AG04449 (cell line): ENCODE data around the gene VILL.

Experiments
- CTCF ChIA-PET: fragments of 350-600 bp; formaldehyde crosslinking; extraction: SDS; loops from one replicate; lab custom pipeline; 2021; ENCODE audit warnings: antibody characterized with exemption; lab: Yijun Ruan, JAX
- POLR2A ChIA-PET: fragments of 400-600, 350-600 bp; formaldehyde crosslinking; extraction: SDS; loops from one replicate; lab custom pipeline; 2020; ENCODE audit warnings: antibody characterized with exemption, inconsistent platforms; lab: Yijun Ruan, JAX
- DNase-seq: peaks from one replicate; pipeline ENCODE4 v3.0.0-alpha.2; 2010; ENCODE audit warnings: low read depth, low spot score
- H3K4me3 ChIP-seq: 2 replicates; pipeline ENCODE4 v1.5.1; 2011; ENCODE audit warnings: low read depth, mild to moderate bottlenecking, control low read depth, low read length
- TF ChIP-seq, protein P1 (sequence below): IDR thresholded peaks from one replicate; pipeline ENCODE4 v1.5.1; 2011; ENCODE audit warnings: mild to moderate bottlenecking, moderate library complexity, low read length, control low read depth, inconsistent platforms; ENCODE audit not compliant: insufficient read depth; ENCODE audit errors: missing control alignments

Gene VILL

DNA sequence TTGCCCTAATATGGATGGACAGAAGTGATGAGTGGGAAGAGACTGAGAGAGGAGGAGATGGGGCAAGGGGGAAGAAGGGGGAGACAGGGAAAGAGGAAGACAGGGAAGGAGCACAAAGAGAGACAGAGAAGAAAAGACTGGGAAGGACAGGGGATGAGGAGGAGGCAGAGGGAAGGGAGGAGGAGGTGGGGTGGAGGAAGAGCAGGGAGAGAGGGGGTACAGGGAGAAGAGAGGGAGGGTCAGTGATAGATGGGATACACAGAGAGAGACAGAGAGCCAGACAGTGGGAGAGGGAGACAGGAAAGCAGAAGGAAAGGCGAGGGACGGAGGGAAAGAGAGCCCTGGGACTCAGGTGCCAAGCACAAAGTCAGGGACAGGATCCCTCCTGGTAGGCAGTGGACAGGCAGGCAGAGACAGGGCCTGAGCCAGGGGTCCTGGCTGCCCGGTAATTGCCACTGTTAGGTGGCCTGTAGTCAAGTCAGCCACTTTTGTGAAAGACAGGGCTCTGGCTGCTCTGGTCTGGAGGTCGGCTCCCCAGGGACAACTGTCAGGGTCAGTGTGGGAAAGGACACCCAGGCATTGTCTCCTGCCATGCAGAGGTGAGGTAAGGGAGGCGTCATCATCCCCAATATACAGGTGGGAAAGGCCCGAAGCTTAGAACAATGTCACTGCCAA, 9.8 kb downstream of the VILL start:
- no peak for DNase-seq
- POLR2A ChIA-PET: no interaction called here
- H3K4me3 ChIP-seq: no peak overlapping the region
- CTCF ChIA-PET: interaction anchor here (1.1 to 4.7 kb wide), 4 partner anchors 9 to 480 kb away, joined by 3 to 40 read pairs (median 4); no protein-coding TSS in a partner anchor
- TF ChIP-seq, protein P1, sequence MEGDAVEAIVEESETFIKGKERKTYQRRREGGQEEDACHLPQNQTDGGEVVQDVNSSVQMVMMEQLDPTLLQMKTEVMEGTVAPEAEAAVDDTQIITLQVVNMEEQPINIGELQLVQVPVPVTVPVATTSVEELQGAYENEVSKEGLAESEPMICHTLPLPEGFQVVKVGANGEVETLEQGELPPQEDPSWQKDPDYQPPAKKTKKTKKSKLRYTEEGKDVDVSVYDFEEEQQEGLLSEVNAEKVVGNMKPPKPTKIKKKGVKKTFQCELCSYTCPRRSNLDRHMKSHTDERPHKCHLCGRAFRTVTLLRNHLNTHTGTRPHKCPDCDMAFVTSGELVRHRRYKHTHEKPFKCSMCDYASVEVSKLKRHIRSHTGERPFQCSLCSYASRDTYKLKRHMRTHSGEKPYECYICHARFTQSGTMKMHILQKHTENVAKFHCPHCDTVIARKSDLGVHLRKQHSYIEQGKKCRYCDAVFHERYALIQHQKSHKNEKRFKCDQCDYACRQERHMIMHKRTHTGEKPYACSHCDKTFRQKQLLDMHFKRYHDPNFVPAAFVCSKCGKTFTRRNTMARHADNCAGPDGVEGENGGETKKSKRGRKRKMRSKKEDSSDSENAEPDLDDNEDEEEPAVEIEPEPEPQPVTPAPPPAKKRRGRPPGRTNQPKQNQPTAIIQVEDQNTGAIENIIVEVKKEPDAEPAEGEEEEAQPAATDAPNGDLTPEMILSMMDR: no peak

DNA sequence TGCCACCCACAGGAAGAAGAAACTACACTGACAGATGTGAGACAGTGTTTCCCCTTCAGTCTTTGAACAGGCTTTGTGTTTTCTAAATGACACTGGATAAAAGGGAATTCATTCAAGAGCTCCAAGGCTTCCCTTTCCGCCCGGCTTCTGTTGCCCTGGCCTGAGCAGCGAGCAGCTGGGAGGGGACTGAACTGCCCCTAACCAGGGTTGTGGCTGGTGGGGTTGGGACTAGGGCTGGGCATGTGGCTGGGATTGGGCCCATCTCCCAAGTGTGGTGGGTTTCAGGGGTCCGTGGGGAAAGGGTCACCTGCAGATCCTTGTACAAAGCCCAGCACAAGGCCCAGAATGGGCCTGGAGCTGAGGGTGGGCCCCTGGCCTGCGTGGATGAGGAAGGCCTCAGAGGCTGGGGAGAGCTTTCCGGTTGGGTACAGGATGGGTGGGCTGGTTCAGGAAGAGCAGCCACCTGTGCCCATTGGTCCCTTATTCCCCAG, 10.4 kb downstream of the VILL start:
- H3K4me3 ChIP-seq: no peak overlapping the region
- ChIA-PET CTCF (interaction anchor here (1.1 to 4.7 kb wide), 4 partner anchors 8 to 479 kb away, joined by 3 to 40 read pairs (median 4); no protein-coding TSS in a partner anchor), POLR2A (interaction anchor here (1.3 kb wide), 1 partner anchor 21 kb away, joined by 3 read pairs; no protein-coding TSS in a partner anchor)
- no peak for DNase-seq
- TF ChIP-seq, protein P1: no peak

DNA sequence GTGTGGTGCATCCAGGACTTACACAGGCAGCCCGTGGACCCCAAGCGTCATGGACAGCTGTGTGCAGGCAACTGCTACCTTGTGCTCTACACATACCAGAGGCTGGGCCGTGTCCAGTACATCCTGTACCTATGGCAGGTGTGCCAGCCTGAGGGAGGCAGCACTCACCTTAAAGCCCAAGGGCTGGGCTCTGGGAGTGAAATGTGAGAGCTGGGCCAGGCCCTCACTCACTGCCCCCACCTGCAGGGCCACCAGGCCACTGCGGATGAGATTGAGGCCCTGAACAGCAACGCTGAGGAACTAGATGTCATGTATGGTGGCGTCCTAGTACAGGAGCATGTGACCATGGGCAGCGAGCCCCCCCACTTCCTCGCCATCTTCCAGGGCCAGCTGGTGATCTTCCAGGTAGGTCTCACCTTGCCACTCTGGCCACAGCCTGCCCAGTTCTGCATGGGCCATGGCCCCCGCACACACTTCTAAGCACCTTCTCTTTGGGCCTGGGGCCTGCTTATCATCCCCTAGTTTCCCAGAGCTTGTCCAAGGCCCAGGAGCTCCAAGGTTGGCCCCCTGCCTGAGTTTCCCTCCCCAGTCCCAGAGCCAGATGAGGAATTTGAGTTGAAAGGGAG, 11.0 kb downstream of the VILL start:
- CTCF ChIA-PET: interaction anchor here (1.1 to 4.7 kb wide), 5 partner anchors 7 to 479 kb away, joined by 3 to 40 read pairs (median 5); no protein-coding TSS in a partner anchor
- no peak for DNase-seq
- TF ChIP-seq, protein P1: no peak
- H3K4me3 ChIP-seq: no peak overlapping the region
- POLR2A ChIA-PET: interaction anchor here (1.3 kb wide), 1 partner anchor 20 kb away, joined by 3 read pairs; no protein-coding TSS in a partner anchor

DNA sequence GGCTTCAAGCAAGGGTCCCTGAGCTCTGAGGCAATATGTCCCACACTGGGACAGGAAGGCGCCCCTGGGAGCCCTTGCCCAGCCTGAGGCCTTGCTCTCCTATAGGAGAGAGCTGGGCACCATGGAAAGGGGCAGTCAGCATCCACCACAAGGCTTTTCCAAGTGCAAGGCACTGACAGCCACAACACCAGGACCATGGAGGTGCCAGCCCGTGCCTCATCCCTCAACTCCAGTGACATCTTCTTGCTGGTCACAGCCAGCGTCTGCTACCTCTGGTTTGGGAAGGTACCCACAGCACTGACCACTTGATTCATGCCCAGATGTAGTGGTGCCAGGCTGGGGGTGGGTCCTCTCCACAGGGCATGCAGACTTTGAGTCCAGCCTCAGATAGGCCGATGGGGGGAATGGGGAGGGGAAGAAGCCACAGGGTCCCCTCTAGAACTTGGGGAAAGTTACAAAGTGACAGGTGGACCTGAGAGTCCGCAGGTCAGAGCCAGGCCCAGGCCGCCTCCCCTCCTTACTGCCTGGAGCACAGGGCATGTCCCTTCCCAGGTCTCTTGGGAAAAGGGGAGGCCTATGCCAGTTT, 11.8 kb downstream of the VILL start:
- H3K4me3 ChIP-seq: no peak overlapping the region
- ChIA-PET POLR2A (no interaction called here), CTCF (interaction anchor here (1.9 to 4.7 kb wide), 2 partner anchors 9 to 28 kb away, joined by 5 to 40 read pairs; no protein-coding TSS in a partner anchor)
- DNase-seq: no peak
- TF ChIP-seq, protein P1: no peak

DNA sequence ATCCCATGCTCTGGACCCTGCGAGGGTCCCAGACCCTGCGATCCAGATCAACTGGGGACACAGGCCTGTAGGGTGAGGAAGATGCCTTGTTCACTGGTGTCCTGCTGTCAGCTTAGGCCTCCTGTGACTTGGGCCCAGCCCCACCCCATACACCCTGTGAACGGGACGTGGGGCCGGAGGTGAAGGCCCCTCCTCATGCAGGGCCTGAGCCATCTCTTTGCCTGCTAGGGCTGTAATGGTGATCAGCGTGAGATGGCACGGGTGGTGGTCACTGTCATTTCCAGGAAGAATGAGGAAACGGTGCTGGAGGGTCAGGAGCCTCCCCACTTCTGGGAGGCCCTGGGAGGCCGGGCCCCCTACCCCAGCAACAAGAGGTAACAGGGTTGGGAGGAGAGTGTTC, 12.4 kb downstream of the VILL start:
- TF ChIP-seq, protein P1: no peak
- ChIA-PET CTCF (interaction anchor here (1.1 to 4.7 kb wide), 8 partner anchors 8 to 477 kb away, joined by 3 to 40 read pairs (median 8); no protein-coding TSS in a partner anchor), POLR2A (no interaction called here)
- DNase-seq: no peak
- H3K4me3 ChIP-seq: no peak overlapping the region
